Caco-2 (cell line): ENCODE measurements around the gene SVOPL. TPM values are rescaled to one million over a fixed set of nuclear protein-coding genes. Genes with fewer than 3 reads are reported as not detected.

ENCODE experiments used
- BruUV-seq: library from RNA; stranded (reverse); fragments of 400-500 nt; replicated peaks from 2 replicates; lab custom pipeline; 2021; lab: Mats Ljungman, UMichigan
- CTCF ChIA-PET: fragments of 300-600 bp; sonication (Branson Sonifier 250); formaldehyde crosslinking; loops from one replicate; lab custom pipeline; 2022; ENCODE audit warnings: antibody characterized with exemption; lab: Charles Lee
- POLR2A ChIA-PET: fragments of 300-600 bp; sonication (Branson Sonifier 250); formaldehyde crosslinking; loops from one replicate; lab custom pipeline; 2022; ENCODE audit warnings: antibody characterized with exemption; lab: Charles Lee
- DNase-seq, 2 experiments: peaks; one replicate each; pipeline versions ENCODE4 v3.0.0 to v3.0.0-alpha.2; 2020 to 2022
- H3K27me3 ChIP-seq: replicated peaks from 2 replicates; pipeline ENCODE4 v1.6.0; 2011; ENCODE audit warnings: low read length; ENCODE audit not compliant: control insufficient read depth, insufficient read depth
- H3K36me3 ChIP-seq: 2 replicates; pipeline ENCODE4 v1.5.1; 2011; ENCODE audit warnings: low read length; ENCODE audit not compliant: control insufficient read depth, insufficient read depth
- H3K4me1 ChIP-seq: fragments of 250-450 bp; sonication (Bioruptor Pico); 2 replicates; pipeline ENCODE4 v1.5.1; 2020; ENCODE audit warnings: mild to moderate bottlenecking
- H3K4me3 ChIP-seq: 2 replicates; pipeline ENCODE4 v1.5.1; 2011; ENCODE audit warnings: low read depth, mild to moderate bottlenecking, control low read depth, low read length
- H3K9me3 ChIP-seq: fragments of 250-450 bp; sonication (Bioruptor Pico); 2 replicates; pipeline ENCODE4 v1.5.1; 2020; ENCODE audit warnings: mild to moderate bottlenecking, moderate library complexity
- H3K27ac Mint-ChIP-seq: one replicate; pipeline ENCODE4 v1.8.0; 2022; ENCODE audit warnings: mixed read lengths; ENCODE audit not compliant: unreplicated experiment
- H3K27me3 Mint-ChIP-seq: one replicate; pipeline ENCODE4 v1.8.0; 2022; ENCODE audit warnings: mixed read lengths; ENCODE audit not compliant: insufficient read depth, unreplicated experiment
- H3K36me3 Mint-ChIP-seq: one replicate; pipeline ENCODE4 v1.8.0; 2022; ENCODE audit warnings: mild to moderate bottlenecking, mixed read lengths; ENCODE audit not compliant: insufficient read depth, unreplicated experiment
- H3K4me1 Mint-ChIP-seq: one replicate; pipeline ENCODE4 v1.8.0; 2022; ENCODE audit warnings: low read depth, mixed read lengths; ENCODE audit not compliant: unreplicated experiment
- H3K4me3 Mint-ChIP-seq: one replicate; pipeline ENCODE4 v1.8.0; 2022; ENCODE audit warnings: mild to moderate bottlenecking, moderate library complexity, mixed read lengths; ENCODE audit not compliant: unreplicated experiment
- H3K9me3 Mint-ChIP-seq: one replicate; pipeline ENCODE4 v1.8.0; 2022; ENCODE audit warnings: mixed read lengths; ENCODE audit not compliant: unreplicated experiment
- CTCF ChIP-seq, 2 experiments: fragments of 200-600 bp in 1 of 2; IDR thresholded peaks; 1 replicate in 1 of 2; 2 replicates in 1 of 2; pipeline versions ENCODE4 v1.5.1 to v1.8.0; 2011 to 2022; ENCODE audit warnings: antibody characterized with exemption in 1 of 2, control low read depth in 1 of 2, inconsistent platforms in 1 of 2, low read depth in 1 of 2, low read length in 1 of 2, mild to moderate bottlenecking in 1 of 2, moderate library complexity in 1 of 2; ENCODE audit not compliant: insufficient read depth in 1 of 2, severe bottlenecking in 1 of 2, unreplicated experiment in 1 of 2
- intact Hi-C: fragments of 100-400 bp; cut with micrococcal nuclease; formaldehyde crosslinking; loops from one replicate; pipeline ENCODE4 v1.10.0; 2022; ENCODE audit not compliant: unreplicated experiment
- total RNA-seq: library from RNA; stranded (reverse); gene quantifications from 2 replicates; pipeline ENCODE4 v1.2.3, GENCODE V29; 2022

Gene SVOPL
- total RNA-seq, 1 experiment from 2014 or later = 0.27 TPM

- H3K4me3 Mint-ChIP-seq = no peak overlapping the region
- peaks cover 92% of the 10 kb centered on the region for H3K36me3 Mint-ChIP-seq
- peak in 1 of 2 experiments; percentile 19 for DNase-seq
- intact Hi-C loops = no loop called here
- H3K27me3 ChIP-seq = no peaks in the 10 kb centered on the region
- no TSS peak for BruUV-seq
- POLR2A ChIA-PET = no interaction called here
- peaks cover 36% of the 10 kb centered on the region for H3K36me3 ChIP-seq
- H3K4me1 ChIP-seq = no peaks in the 10 kb centered on the region
- no peaks in the 10 kb centered on the region for H3K27me3 Mint-ChIP-seq
- peaks cover 50% of the 10 kb centered on the region for H3K9me3 ChIP-seq
- no peaks in the 10 kb centered on the region for H3K4me1 Mint-ChIP-seq
- no peak for TF ChIP-seq CTCF (IDR thresholded peaks at IDR 0.05; ENCODE audit: insufficient read depth in 1 of 2, low read depth in 1 of 2, low read length in 1 of 2, severe bottlenecking in 1 of 2, unreplicated experiment in 1 of 2)
- CTCF ChIA-PET = no interaction called here
- peak overlapping the region; percentile 39 for H3K27ac Mint-ChIP-seq
- no peak overlapping the region for H3K4me3 ChIP-seq
- peaks cover 41% of the 10 kb centered on the region for H3K9me3 Mint-ChIP-seq
These were observed 136.8 kb downstream of the SVOPL start for GRCh38 chr7:138564365-138564764.

- Histone ChIP-seq H3K4me3 (no peak overlapping the region), H3K36me3 (peaks cover 36% of the 10 kb centered on the region)
- BruUV-seq = no TSS peak
These were observed 137.4 kb downstream of the SVOPL start for GRCh38 chr7:138563808-138564207.

GRCh38 chr7:138559448-138559847 lies 141.7 kb downstream of the SVOPL start:
- Mint-ChIP-seq H3K9me3 (peaks cover 58% of the 10 kb centered on the region), H3K36me3 (peaks cover 98% of the 10 kb centered on the region)
- H3K36me3 ChIP-seq = peaks cover 45% of the 10 kb centered on the region

More at GRCh38 chr7:138563808-138564207, 137.4 kb downstream of the SVOPL start:
- no peak for DNase-seq
- Mint-ChIP-seq H3K36me3 (peaks cover 92% of the 10 kb centered on the region), H3K4me3 (no peak overlapping the region), H3K4me1 (no peaks in the 10 kb centered on the region), H3K27me3 (no peaks in the 10 kb centered on the region), H3K9me3 (peaks cover 43% of the 10 kb centered on the region), H3K27ac (peak overlapping the region; percentile 39)
- TF ChIP-seq CTCF (IDR thresholded peaks at IDR 0.05; ENCODE audit: insufficient read depth in 1 of 2, low read depth in 1 of 2, low read length in 1 of 2, severe bottlenecking in 1 of 2, unreplicated experiment in 1 of 2) = no peak
- H3K4me1 ChIP-seq = no peaks in the 10 kb centered on the region
- no peaks in the 10 kb centered on the region for H3K27me3 ChIP-seq
- intact Hi-C loops = no loop called here
- POLR2A ChIA-PET = no interaction called here
- peaks cover 56% of the 10 kb centered on the region for H3K9me3 ChIP-seq
- CTCF ChIA-PET = no interaction called here

More at GRCh38 chr7:138559448-138559847, 141.7 kb downstream of the SVOPL start:
- Histone ChIP-seq H3K27me3 (no peaks in the 10 kb centered on the region), H3K4me3 (no peak overlapping the region), H3K9me3 (peaks cover 70% of the 10 kb centered on the region), H3K4me1 (no peaks in the 10 kb centered on the region)
- Mint-ChIP-seq H3K27me3 (no peaks in the 10 kb centered on the region), H3K4me1 (no peaks in the 10 kb centered on the region), H3K27ac (no peak overlapping the region), H3K4me3 (no peak overlapping the region)
- no TSS peak for BruUV-seq
- no peak for DNase-seq
- ChIA-PET CTCF (no interaction called here), POLR2A (no interaction called here)
- intact Hi-C loops = no loop called here
- no peak for TF ChIP-seq CTCF (IDR thresholded peaks at IDR 0.05; ENCODE audit: insufficient read depth in 1 of 2, low read depth in 1 of 2, low read length in 1 of 2, severe bottlenecking in 1 of 2, unreplicated experiment in 1 of 2)
